Measurements from ENCODE around the gene TAX1BP1. TPM values are rescaled to one million over a fixed set of nuclear protein-coding genes. Genes with fewer than 3 reads are reported as not detected.

The TAX1BP1 gene
- total RNA-seq, 1 experiment from 2014 or later, result 69.9 TPM

DNA sequence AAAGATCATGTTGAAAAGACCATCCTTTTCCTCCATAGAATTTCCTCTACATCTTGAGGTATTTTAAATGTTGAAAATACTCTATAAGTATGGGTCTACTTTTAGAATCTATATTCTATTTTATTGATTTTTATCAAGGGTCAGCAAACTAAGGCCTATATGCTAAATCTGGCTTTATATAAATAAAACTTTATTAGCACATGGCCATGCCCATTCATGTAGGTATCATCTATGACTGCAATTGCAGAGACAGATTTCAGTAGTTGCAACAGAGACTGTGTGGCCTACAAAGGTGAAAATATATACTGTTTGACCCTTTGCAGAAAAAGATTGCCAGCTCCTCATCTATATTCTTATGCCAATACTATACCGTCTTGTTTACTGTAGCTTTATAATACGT is 72.7 kb downstream of the TAX1BP1 start:
- Mint-ChIP-seq H3K4me3 (no peak overlapping the region), H3K27me3 (ENCODE audit: low read depth) (no peaks in the 10 kb centered on the region), H3K4me1 (no peaks in the 10 kb centered on the region), H3K9me3 (no peaks in the 10 kb centered on the region), H3K36me3 (peaks cover 7% of the 10 kb centered on the region; the same call in 1 of the 2 replicates), H3K27ac (no peak overlapping the region)
- ATAC-seq (no peak), DNase-seq (ENCODE audit: low spot score) (no peak)
- ChIA-PET CTCF (interaction anchor here (0.6 kb wide), 1 partner anchor 573 kb away, joined by 3 read pairs; no protein-coding TSS in a partner anchor), POLR2A (no interaction called here)
- TF ChIP-seq, protein P1, sequence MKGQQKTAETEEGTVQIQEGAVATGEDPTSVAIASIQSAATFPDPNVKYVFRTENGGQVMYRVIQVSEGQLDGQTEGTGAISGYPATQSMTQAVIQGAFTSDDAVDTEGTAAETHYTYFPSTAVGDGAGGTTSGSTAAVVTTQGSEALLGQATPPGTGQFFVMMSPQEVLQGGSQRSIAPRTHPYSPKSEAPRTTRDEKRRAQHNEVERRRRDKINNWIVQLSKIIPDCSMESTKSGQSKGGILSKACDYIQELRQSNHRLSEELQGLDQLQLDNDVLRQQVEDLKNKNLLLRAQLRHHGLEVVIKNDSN (CRISPR knock-in tag; IDR thresholded peaks at IDR 0.05), result no peak

DNA sequence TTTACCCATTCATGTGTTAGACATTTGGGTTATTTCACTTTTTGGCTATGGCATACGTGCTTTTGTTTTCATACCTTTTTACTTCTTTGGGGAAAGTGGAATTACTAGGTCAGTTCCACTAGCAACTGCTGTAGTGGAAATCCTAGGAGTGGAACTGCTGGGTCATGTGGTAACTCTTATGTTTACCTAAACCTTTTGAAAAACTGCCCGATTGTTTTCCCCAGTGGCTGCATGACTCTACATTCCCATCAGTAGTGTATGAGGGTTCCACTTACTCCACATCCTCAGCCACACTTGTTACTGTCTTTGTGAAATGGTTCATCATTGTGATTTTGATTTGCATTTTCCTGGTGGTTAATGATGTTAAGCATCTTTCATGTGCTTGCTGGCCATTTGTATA is 82.3 kb downstream of the TAX1BP1 start:
- POLR2A ChIA-PET, result no interaction called here
- DNase-seq (ENCODE audit: low spot score) (no peak), ATAC-seq (no peak)
- CTCF ChIA-PET, result interaction anchor here (0.6 kb wide), 1 partner anchor 106 kb away, joined by 4 read pairs; no protein-coding TSS in a partner anchor
- no peaks in the 10 kb centered on the region for H3K36me3 Mint-ChIP-seq
- no peaks in the 10 kb centered on the region for H3K9me3 Mint-ChIP-seq
- no peak overlapping the region for H3K4me3 Mint-ChIP-seq
- no peak overlapping the region for H3K27ac Mint-ChIP-seq
- no peaks in the 10 kb centered on the region for H3K27me3 Mint-ChIP-seq (ENCODE audit: low read depth)
- no peaks in the 10 kb centered on the region for H3K4me1 Mint-ChIP-seq
- TF ChIP-seq ZNF671 (CRISPR knock-in tag; IDR thresholded peaks at IDR 0.05) (no peak), PRRX2 (CRISPR knock-in tag; IDR thresholded peaks at IDR 0.05) (no peak), JUN (CRISPR knock-in tag; IDR thresholded peaks at IDR 0.05) (no peak), NR3C1 (CRISPR knock-in tag; conservative IDR thresholded peaks at IDR 0.05; ENCODE audit: low read depth) (no peak), ZNF263 (CRISPR knock-in tag; IDR thresholded peaks at IDR 0.05; ENCODE audit: low read depth) (no peak), SMAD4 (CRISPR knock-in tag; IDR thresholded peaks at IDR 0.05) (no peak), GABPB1 (CRISPR knock-in tag; IDR thresholded peaks at IDR 0.05) (no peak), JAZF1 (CRISPR knock-in tag; IDR thresholded peaks at IDR 0.05) (no peak), FOXP1 (CRISPR knock-in tag; IDR thresholded peaks at IDR 0.05; ENCODE audit: borderline replicate concordance) (no peak)
- TF ChIP-seq, protein P2, sequence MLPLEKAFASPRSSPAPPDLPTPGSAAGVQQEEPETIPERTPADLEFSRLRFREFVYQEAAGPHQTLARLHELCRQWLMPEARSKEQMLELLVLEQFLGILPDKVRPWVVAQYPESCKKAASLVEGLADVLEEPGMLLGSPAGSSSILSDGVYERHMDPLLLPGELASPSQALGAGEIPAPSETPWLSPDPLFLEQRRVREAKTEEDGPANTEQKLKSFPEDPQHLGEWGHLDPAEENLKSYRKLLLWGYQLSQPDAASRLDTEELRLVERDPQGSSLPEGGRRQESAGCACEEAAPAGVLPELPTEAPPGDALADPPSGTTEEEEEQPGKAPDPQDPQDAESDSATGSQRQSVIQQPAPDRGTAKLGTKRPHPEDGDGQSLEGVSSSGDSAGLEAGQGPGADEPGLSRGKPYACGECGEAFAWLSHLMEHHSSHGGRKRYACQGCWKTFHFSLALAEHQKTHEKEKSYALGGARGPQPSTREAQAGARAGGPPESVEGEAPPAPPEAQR (CRISPR knock-in tag; IDR thresholded peaks at IDR 0.05), result no peak
- TF ChIP-seq, protein P3, sequence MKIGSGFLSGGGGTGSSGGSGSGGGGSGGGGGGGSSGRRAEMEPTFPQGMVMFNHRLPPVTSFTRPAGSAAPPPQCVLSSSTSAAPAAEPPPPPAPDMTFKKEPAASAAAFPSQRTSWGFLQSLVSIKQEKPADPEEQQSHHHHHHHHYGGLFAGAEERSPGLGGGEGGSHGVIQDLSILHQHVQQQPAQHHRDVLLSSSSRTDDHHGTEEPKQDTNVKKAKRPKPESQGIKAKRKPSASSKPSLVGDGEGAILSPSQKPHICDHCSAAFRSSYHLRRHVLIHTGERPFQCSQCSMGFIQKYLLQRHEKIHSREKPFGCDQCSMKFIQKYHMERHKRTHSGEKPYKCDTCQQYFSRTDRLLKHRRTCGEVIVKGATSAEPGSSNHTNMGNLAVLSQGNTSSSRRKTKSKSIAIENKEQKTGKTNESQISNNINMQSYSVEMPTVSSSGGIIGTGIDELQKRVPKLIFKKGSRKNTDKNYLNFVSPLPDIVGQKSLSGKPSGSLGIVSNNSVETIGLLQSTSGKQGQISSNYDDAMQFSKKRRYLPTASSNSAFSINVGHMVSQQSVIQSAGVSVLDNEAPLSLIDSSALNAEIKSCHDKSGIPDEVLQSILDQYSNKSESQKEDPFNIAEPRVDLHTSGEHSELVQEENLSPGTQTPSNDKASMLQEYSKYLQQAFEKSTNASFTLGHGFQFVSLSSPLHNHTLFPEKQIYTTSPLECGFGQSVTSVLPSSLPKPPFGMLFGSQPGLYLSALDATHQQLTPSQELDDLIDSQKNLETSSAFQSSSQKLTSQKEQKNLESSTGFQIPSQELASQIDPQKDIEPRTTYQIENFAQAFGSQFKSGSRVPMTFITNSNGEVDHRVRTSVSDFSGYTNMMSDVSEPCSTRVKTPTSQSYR (CRISPR knock-in tag; IDR thresholded peaks at IDR 0.05), result no peak
- TF ChIP-seq, protein P4, sequence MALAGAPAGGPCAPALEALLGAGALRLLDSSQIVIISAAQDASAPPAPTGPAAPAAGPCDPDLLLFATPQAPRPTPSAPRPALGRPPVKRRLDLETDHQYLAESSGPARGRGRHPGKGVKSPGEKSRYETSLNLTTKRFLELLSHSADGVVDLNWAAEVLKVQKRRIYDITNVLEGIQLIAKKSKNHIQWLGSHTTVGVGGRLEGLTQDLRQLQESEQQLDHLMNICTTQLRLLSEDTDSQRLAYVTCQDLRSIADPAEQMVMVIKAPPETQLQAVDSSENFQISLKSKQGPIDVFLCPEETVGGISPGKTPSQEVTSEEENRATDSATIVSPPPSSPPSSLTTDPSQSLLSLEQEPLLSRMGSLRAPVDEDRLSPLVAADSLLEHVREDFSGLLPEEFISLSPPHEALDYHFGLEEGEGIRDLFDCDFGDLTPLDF (CRISPR knock-in tag; IDR thresholded peaks at IDR 0.05), result no peak
- TF ChIP-seq, protein P5, sequence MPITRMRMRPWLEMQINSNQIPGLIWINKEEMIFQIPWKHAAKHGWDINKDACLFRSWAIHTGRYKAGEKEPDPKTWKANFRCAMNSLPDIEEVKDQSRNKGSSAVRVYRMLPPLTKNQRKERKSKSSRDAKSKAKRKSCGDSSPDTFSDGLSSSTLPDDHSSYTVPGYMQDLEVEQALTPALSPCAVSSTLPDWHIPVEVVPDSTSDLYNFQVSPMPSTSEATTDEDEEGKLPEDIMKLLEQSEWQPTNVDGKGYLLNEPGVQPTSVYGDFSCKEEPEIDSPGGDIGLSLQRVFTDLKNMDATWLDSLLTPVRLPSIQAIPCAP (CRISPR knock-in tag; IDR thresholded peaks at IDR 0.05), result no peak
- TF ChIP-seq, protein P6, sequence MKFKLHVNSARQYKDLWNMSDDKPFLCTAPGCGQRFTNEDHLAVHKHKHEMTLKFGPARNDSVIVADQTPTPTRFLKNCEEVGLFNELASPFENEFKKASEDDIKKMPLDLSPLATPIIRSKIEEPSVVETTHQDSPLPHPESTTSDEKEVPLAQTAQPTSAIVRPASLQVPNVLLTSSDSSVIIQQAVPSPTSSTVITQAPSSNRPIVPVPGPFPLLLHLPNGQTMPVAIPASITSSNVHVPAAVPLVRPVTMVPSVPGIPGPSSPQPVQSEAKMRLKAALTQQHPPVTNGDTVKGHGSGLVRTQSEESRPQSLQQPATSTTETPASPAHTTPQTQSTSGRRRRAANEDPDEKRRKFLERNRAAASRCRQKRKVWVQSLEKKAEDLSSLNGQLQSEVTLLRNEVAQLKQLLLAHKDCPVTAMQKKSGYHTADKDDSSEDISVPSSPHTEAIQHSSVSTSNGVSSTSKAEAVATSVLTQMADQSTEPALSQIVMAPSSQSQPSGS (CRISPR knock-in tag; IDR thresholded peaks at IDR 0.05; ENCODE audit: borderline replicate concordance, low read depth), result no peak
- TF ChIP-seq, protein P7, sequence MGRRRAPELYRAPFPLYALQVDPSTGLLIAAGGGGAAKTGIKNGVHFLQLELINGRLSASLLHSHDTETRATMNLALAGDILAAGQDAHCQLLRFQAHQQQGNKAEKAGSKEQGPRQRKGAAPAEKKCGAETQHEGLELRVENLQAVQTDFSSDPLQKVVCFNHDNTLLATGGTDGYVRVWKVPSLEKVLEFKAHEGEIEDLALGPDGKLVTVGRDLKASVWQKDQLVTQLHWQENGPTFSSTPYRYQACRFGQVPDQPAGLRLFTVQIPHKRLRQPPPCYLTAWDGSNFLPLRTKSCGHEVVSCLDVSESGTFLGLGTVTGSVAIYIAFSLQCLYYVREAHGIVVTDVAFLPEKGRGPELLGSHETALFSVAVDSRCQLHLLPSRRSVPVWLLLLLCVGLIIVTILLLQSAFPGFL (CRISPR knock-in tag; IDR thresholded peaks at IDR 0.05; ENCODE audit: borderline replicate concordance), result no peak
- TF ChIP-seq, protein P8, sequence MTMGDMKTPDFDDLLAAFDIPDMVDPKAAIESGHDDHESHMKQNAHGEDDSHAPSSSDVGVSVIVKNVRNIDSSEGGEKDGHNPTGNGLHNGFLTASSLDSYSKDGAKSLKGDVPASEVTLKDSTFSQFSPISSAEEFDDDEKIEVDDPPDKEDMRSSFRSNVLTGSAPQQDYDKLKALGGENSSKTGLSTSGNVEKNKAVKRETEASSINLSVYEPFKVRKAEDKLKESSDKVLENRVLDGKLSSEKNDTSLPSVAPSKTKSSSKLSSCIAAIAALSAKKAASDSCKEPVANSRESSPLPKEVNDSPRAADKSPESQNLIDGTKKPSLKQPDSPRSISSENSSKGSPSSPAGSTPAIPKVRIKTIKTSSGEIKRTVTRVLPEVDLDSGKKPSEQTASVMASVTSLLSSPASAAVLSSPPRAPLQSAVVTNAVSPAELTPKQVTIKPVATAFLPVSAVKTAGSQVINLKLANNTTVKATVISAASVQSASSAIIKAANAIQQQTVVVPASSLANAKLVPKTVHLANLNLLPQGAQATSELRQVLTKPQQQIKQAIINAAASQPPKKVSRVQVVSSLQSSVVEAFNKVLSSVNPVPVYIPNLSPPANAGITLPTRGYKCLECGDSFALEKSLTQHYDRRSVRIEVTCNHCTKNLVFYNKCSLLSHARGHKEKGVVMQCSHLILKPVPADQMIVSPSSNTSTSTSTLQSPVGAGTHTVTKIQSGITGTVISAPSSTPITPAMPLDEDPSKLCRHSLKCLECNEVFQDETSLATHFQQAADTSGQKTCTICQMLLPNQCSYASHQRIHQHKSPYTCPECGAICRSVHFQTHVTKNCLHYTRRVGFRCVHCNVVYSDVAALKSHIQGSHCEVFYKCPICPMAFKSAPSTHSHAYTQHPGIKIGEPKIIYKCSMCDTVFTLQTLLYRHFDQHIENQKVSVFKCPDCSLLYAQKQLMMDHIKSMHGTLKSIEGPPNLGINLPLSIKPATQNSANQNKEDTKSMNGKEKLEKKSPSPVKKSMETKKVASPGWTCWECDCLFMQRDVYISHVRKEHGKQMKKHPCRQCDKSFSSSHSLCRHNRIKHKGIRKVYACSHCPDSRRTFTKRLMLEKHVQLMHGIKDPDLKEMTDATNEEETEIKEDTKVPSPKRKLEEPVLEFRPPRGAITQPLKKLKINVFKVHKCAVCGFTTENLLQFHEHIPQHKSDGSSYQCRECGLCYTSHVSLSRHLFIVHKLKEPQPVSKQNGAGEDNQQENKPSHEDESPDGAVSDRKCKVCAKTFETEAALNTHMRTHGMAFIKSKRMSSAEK (CRISPR knock-in tag; IDR thresholded peaks at IDR 0.05; ENCODE audit: borderline replicate concordance), result no peak
